PC-9 (cell line): ENCODE data around the gene POPDC2. TPM values are rescaled to one million over a fixed set of nuclear protein-coding genes. Genes with fewer than 3 reads are reported as not detected.

Experiments
- BruUV-seq: library from RNA; stranded (reverse); fragments of 400-500 nt; replicated peaks from 2 replicates; lab custom pipeline; 2021; lab: Mats Ljungman, UMichigan
- CTCF ChIA-PET: fragments of 300-600 bp; sonication (Branson Sonifier 250); formaldehyde crosslinking; loops from one replicate; lab custom pipeline; 2022; ENCODE audit warnings: antibody characterized with exemption; lab: Charles Lee
- POLR2A ChIA-PET: fragments of 300-600 bp; sonication (Branson Sonifier 250); formaldehyde crosslinking; loops from one replicate; lab custom pipeline; 2022; ENCODE audit warnings: antibody characterized with exemption; ENCODE audit not compliant: unreplicated experiment; lab: Charles Lee
- DNase-seq, 2 experiments: peaks; one replicate each; pipeline versions ENCODE4 v3.0.0 to v3.0.0-alpha.2; 2015 to 2022; ENCODE audit warnings: mixed read lengths in 1 of 2
- H2AFZ ChIP-seq: fragments of 200-600 bp; sonication (generic); 2 replicates; pipeline ENCODE4 v1.8.1; 2017; ENCODE audit warnings: antibody characterized with exemption
- H3F3A ChIP-seq: fragments of 200-600 bp; sonication (generic); 2 replicates; pipeline ENCODE4 v1.8.1; 2017; ENCODE audit warnings: antibody characterized with exemption, mild to moderate bottlenecking, low read depth; ENCODE audit not compliant: insufficient read depth
- H3K27ac ChIP-seq: fragments of 200-600 bp; sonication (generic); 2 replicates; pipeline ENCODE4 v1.6.1; 2016; ENCODE audit warnings: mixed run types
- H3K27me3 ChIP-seq: fragments of 200-600 bp; sonication (generic); 2 replicates; pipeline ENCODE4 v1.6.1; 2016; ENCODE audit warnings: low read depth, mixed run types; ENCODE audit not compliant: insufficient read depth
- H3K36me3 ChIP-seq: fragments of 200-600 bp; sonication (generic); 2 replicates; pipeline ENCODE4 v1.6.1; 2016; ENCODE audit warnings: low read depth, mixed run types
- H3K4me1 ChIP-seq: fragments of 200-600 bp; sonication (generic); replicated peaks from 2 replicates; pipeline ENCODE4 v1.6.1; 2016; ENCODE audit warnings: mixed run types; ENCODE audit not compliant: insufficient read depth
- H3K4me2 ChIP-seq: fragments of 200-600 bp; sonication (generic); 2 replicates; pipeline ENCODE4 v1.6.1; 2017; ENCODE audit warnings: mixed run types
- H3K4me3 ChIP-seq: fragments of 200-600 bp; sonication (generic); 2 replicates; pipeline ENCODE4 v1.6.1; 2016; ENCODE audit warnings: mixed run types
- H3K79me2 ChIP-seq: fragments of 200-600 bp; sonication (generic); 2 replicates; pipeline ENCODE4 v1.6.1; 2017; ENCODE audit warnings: low read depth, mixed run types
- H3K9me2 ChIP-seq: fragments of 200-600 bp; sonication (generic); 2 replicates; pipeline ENCODE4 v1.8.1; 2017; ENCODE audit warnings: mild to moderate bottlenecking; ENCODE audit not compliant: insufficient read depth
- H3K9me3 ChIP-seq: fragments of 200-600 bp; sonication (generic); 2 replicates; pipeline ENCODE4 v1.8.1; 2016; ENCODE audit warnings: low read depth; ENCODE audit not compliant: insufficient read depth
- H4K20me1 ChIP-seq: fragments of 200-600 bp; sonication (generic); 2 replicates; pipeline ENCODE4 v1.8.1; 2017; ENCODE audit not compliant: insufficient read depth
- CTCF ChIP-seq: fragments of 200-600 bp; sonication (generic); conservative IDR thresholded peaks from 2 replicates; pipeline ENCODE4 v1.6.1; 2017; ENCODE audit warnings: mixed run types, antibody characterized with exemption, mild to moderate bottlenecking, moderate library complexity
- EZH2 ChIP-seq: fragments of 200-600 bp; sonication (generic); IDR thresholded peaks from 2 replicates; pipeline ENCODE4 v1.8.0; 2017; ENCODE audit warnings: antibody characterized with exemption, low read depth
- intact Hi-C: fragments of 100-400 bp; cut with micrococcal nuclease; formaldehyde crosslinking; loops from one replicate; pipeline ENCODE4 v1.10.0; 2022; ENCODE audit not compliant: unreplicated experiment
- total RNA-seq: library from RNA; stranded (reverse); gene quantifications from 2 replicates; pipeline ENCODE4 v1.2.3, GENCODE V29; 2021

POPDC2 gene
- total RNA-seq, 1 experiment from 2014 or later = 3.5 TPM

- CTCF ChIA-PET = interaction anchor here (0.9 kb wide), 1 partner anchor 35 kb away, joined by 4 read pairs; no protein-coding TSS in a partner anchor
- Histone ChIP-seq H4K20me1 (no peaks in the 10 kb centered on the region), H2AFZ (no peak overlapping the region), H3K36me3 (no peaks in the 10 kb centered on the region), H3K9me2 (no peaks in the 10 kb centered on the region; the same call in 1 of the 2 replicates), H3K4me3 (no peak overlapping the region), H3K4me1 (peaks cover 8% of the 10 kb centered on the region), H3K27ac (no peak overlapping the region), H3F3A (no peaks in the 10 kb centered on the region), H3K9me3 (no peaks in the 10 kb centered on the region), H3K4me2 (no peak overlapping the region), H3K27me3 (no peaks in the 10 kb centered on the region), H3K79me2 (no peaks in the 10 kb centered on the region)
- POLR2A ChIA-PET = no interaction called here
- intact Hi-C loops = no loop called here
- TF ChIP-seq EZH2 (no peak), CTCF (no peak)
- no TSS peak for BruUV-seq
- no peak for DNase-seq
Observed at GRCh38 chr3:119636891-119637611, 23.3 kb downstream of the POPDC2 start.

GRCh38 chr3:119636249-119636648 lies 24.1 kb downstream of the POPDC2 start:
- Histone ChIP-seq H3K4me2 (no peak overlapping the region), H4K20me1 (no peaks in the 10 kb centered on the region), H3K27me3 (no peaks in the 10 kb centered on the region), H3K4me3 (no peak overlapping the region), H3K9me3 (no peaks in the 10 kb centered on the region), H3K4me1 (peaks cover 10% of the 10 kb centered on the region), H3K79me2 (no peaks in the 10 kb centered on the region), H3K36me3 (no peaks in the 10 kb centered on the region), H3K9me2 (no peaks in the 10 kb centered on the region; the same call in 1 of the 2 replicates), H3K27ac (no peak overlapping the region), H2AFZ (no peak overlapping the region), H3F3A (no peaks in the 10 kb centered on the region)
- CTCF ChIA-PET = no interaction called here
- TF ChIP-seq CTCF (no peak), EZH2 (no peak)
- intact Hi-C loops = no loop called here
- POLR2A ChIA-PET = no interaction called here
- DNase-seq = no peak
- no TSS peak for BruUV-seq

- intact Hi-C loops = no loop called here
- H3K4me2 ChIP-seq = no peak overlapping the region
- no peaks in the 10 kb centered on the region for H3K36me3 ChIP-seq
- H3K27ac ChIP-seq = no peak overlapping the region
- BruUV-seq = no TSS peak
- no peaks in the 10 kb centered on the region for H3F3A ChIP-seq
- H3K79me2 ChIP-seq = no peaks in the 10 kb centered on the region
- no peaks in the 10 kb centered on the region for H4K20me1 ChIP-seq
- CTCF ChIA-PET = no interaction called here
- POLR2A ChIA-PET = no interaction called here
- H3K4me3 ChIP-seq = no peak overlapping the region
- H3K9me2 ChIP-seq = no peaks in the 10 kb centered on the region; the same call in 1 of the 2 replicates
- peaks cover 15% of the 10 kb centered on the region for H3K4me1 ChIP-seq
- H3K27me3 ChIP-seq = no peaks in the 10 kb centered on the region
- TF ChIP-seq EZH2 (no peak), CTCF (no peak)
- H3K9me3 ChIP-seq = no peaks in the 10 kb centered on the region
- no peak for DNase-seq
- H2AFZ ChIP-seq = no peak overlapping the region
Observed at GRCh38 chr3:119635719-119636118, 24.7 kb downstream of the POPDC2 start.
